GM23338 (cell line): ENCODE results near the gene CTBP2. TPM values are rescaled to one million over a fixed set of nuclear protein-coding genes. Genes with fewer than 3 reads are reported as not detected.

Experiments
- ATAC-seq: fragments of 200-7000 bp; cut with Tn5 transposase; 3 replicates; pipeline ENCODE4 v1.9.1; 2020
- DNase-seq: peaks from one replicate; pipeline ENCODE4 v3.0.0-alpha.2; 2015; ENCODE audit warnings: low spot score
- H2AFZ ChIP-seq: fragments of 200-600 bp; sonication (generic); 2 replicates; pipeline ENCODE4 v1.8.0; 2016; ENCODE audit warnings: antibody characterized with exemption, mild to moderate bottlenecking, moderate library complexity
- H3F3A ChIP-seq: fragments of 200-600 bp; sonication (generic); replicated peaks from 2 replicates; pipeline ENCODE4 v1.8.0; 2017; ENCODE audit warnings: antibody characterized with exemption, mixed run types, low read depth
- H3K27ac ChIP-seq: fragments of 200-600 bp; sonication (generic); 2 replicates; pipeline ENCODE4 v1.6.1; 2016; ENCODE audit warnings: low read depth
- H3K27me3 ChIP-seq: fragments of 200-600 bp; sonication (generic); 2 replicates; pipeline ENCODE4 v1.8.0; 2016; ENCODE audit warnings: mild to moderate bottlenecking, mixed run types, moderate library complexity; ENCODE audit not compliant: insufficient read depth
- H3K36me3 ChIP-seq: fragments of 200-600 bp; sonication (generic); 2 replicates; pipeline ENCODE4 v1.8.0; 2016; ENCODE audit warnings: mild to moderate bottlenecking; ENCODE audit not compliant: insufficient read depth
- H3K4me1 ChIP-seq: fragments of 200-600 bp; sonication (generic); 2 replicates; pipeline ENCODE4 v1.8.0; 2016; ENCODE audit warnings: mild to moderate bottlenecking, moderate library complexity; ENCODE audit not compliant: insufficient read depth
- H3K4me2 ChIP-seq: fragments of 200-600 bp; sonication (generic); 2 replicates; pipeline ENCODE4 v1.7.1; 2017; ENCODE audit warnings: mixed run types
- H3K4me3 ChIP-seq: fragments of 200-600 bp; sonication (generic); 2 replicates; pipeline ENCODE4 v1.6.1; 2016; ENCODE audit warnings: mixed run types
- H3K79me2 ChIP-seq: fragments of 200-600 bp; sonication (generic); replicated peaks from 2 replicates; pipeline ENCODE4 v1.8.0; 2017; ENCODE audit warnings: mild to moderate bottlenecking; ENCODE audit not compliant: insufficient read depth
- H3K9me2 ChIP-seq: fragments of 200-600 bp; sonication (generic); 2 replicates; pipeline ENCODE4 v1.8.0; 2017; ENCODE audit not compliant: insufficient read depth
- H4K20me1 ChIP-seq: fragments of 200-600 bp; sonication (generic); replicated peaks from 2 replicates; pipeline ENCODE4 v1.8.0; 2017; ENCODE audit warnings: mild to moderate bottlenecking; ENCODE audit not compliant: insufficient read depth
- H3K27ac Mint-ChIP-seq: 2 replicates; pipeline ENCODE4 v1.8.0; 2020; ENCODE audit warnings: inconsistent platforms, mild to moderate bottlenecking, moderate library complexity, mixed read lengths
- H3K27me3 Mint-ChIP-seq: 3 replicates; pipeline ENCODE4 v1.8.0; 2022; ENCODE audit warnings: low read depth, mild to moderate bottlenecking, moderate library complexity, mixed read lengths, inconsistent platforms; ENCODE audit not compliant: insufficient read depth, poor library complexity
- H3K36me3 Mint-ChIP-seq: 3 replicates; pipeline ENCODE4 v1.8.0; 2021; ENCODE audit warnings: low read depth, mild to moderate bottlenecking, inconsistent platforms, moderate library complexity, mixed read lengths
- H3K4me1 Mint-ChIP-seq: 3 replicates; pipeline ENCODE4 v1.8.0; 2020; ENCODE audit warnings: mild to moderate bottlenecking, inconsistent platforms, mixed read lengths
- H3K4me3 Mint-ChIP-seq: 3 replicates; pipeline ENCODE4 v1.8.0; 2021; ENCODE audit warnings: moderate library complexity, mild to moderate bottlenecking, inconsistent platforms, mixed read lengths
- H3K9me3 Mint-ChIP-seq: 3 replicates; pipeline ENCODE4 v1.8.0; 2020; ENCODE audit warnings: moderate library complexity, mild to moderate bottlenecking, inconsistent platforms, mixed read lengths
- CREB1 ChIP-seq: fragments of 250-450 bp; sonication (Bioruptor Pico); IDR thresholded peaks from 2 replicates; pipeline ENCODE4 v1.5.0; 2020; ENCODE audit warnings: low read depth, mild to moderate bottlenecking, moderate library complexity
- EZH2 ChIP-seq: fragments of 200-600 bp; sonication (generic); IDR thresholded peaks from one replicate; pipeline ENCODE4 v1.8.0; 2017; ENCODE audit warnings: antibody characterized with exemption, mild to moderate bottlenecking, low read depth; ENCODE audit not compliant: unreplicated experiment
- EZH2phosphoT487 ChIP-seq: fragments of 200-600 bp; sonication (generic); IDR thresholded peaks from one replicate; pipeline ENCODE4 v1.8.1; 2018; ENCODE audit warnings: antibody characterized with exemption; ENCODE audit not compliant: unreplicated experiment
- JUNB ChIP-seq: IDR thresholded peaks from one replicate; pipeline ENCODE4 v1.6.1; 2016; ENCODE audit warnings: antibody characterized with exemption; ENCODE audit not compliant: unreplicated experiment
- NANOG ChIP-seq: IDR thresholded peaks from 2 replicates; pipeline ENCODE4 v1.6.1; 2016; ENCODE audit warnings: antibody characterized with exemption, borderline replicate concordance
- POLR2AphosphoS5 ChIP-seq: IDR thresholded peaks from 2 replicates; pipeline ENCODE4 v1.6.1; 2016; ENCODE audit warnings: antibody characterized with exemption, low read depth
- STAT1 ChIP-seq: IDR thresholded peaks from one replicate; pipeline ENCODE4 v1.6.1; 2016; ENCODE audit warnings: antibody characterized with exemption; ENCODE audit not compliant: unreplicated experiment
- ZNF114 ChIP-seq: fragments of 250-450 bp; sonication (Bioruptor Pico); IDR thresholded peaks from 2 replicates; pipeline ENCODE4 v1.5.0; 2020; ENCODE audit warnings: mild to moderate bottlenecking, moderate library complexity
- ZNF331 ChIP-seq: fragments of 250-450 bp; sonication (Bioruptor Pico); IDR thresholded peaks from 2 replicates; pipeline ENCODE4 v1.5.0; 2020; ENCODE audit warnings: low read depth, mild to moderate bottlenecking, moderate library complexity
- polyA plus RNA-seq: library from polyadenylated mRNA; unstranded; fragments of >200 nt; fragmentation: Nextera tagmentation; extraction: Ambion mirVana; gene quantifications from 2 replicates; pipeline ENCODE4 v1.2.1, GENCODE V29; 2016
- total RNA-seq: library from RNA; depleted of rRNA; stranded (reverse); fragments of >200 nt; shearing (Covaris generic); gene quantifications from 2 replicates; pipeline ENCODE4 v1.2.3, GENCODE V29; 2014
- TF ChIP-seq, protein P1 (sequence below): IDR thresholded peaks from one replicate; pipeline ENCODE4 v1.6.1; 2018; ENCODE audit warnings: antibody characterized with exemption; ENCODE audit not compliant: unreplicated experiment
- TF ChIP-seq, protein P2 (sequence below): fragments of 250-450 bp; sonication (Bioruptor Pico); IDR thresholded peaks from 2 replicates; pipeline ENCODE4 v1.5.0; 2020; ENCODE audit warnings: mild to moderate bottlenecking, moderate library complexity

The CTBP2 gene
- total and polyA plus RNA-seq, 2 experiments from 2014 or later = 133 to 265 TPM

DNA sequence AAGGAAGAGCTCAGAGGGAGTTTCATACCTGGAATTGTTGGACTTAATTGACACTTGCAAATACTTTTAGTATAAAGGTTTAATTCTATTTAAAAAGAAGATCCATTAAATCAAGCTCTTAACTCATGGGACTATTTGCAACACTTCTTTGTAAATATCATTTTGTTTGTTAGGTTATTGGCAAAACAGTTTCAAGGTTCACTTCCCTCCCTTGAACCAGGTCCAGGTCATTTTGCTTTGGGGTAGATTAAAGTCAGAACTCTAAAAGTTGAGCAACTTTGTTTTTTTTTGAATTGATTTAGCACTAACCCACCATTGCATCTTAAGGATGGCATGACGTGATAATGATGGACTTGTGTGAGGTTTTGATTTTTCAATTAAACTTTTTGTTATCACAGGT lies 172.6 kb downstream of the CTBP2 start (continued):
- TF ChIP-seq, protein P1, sequence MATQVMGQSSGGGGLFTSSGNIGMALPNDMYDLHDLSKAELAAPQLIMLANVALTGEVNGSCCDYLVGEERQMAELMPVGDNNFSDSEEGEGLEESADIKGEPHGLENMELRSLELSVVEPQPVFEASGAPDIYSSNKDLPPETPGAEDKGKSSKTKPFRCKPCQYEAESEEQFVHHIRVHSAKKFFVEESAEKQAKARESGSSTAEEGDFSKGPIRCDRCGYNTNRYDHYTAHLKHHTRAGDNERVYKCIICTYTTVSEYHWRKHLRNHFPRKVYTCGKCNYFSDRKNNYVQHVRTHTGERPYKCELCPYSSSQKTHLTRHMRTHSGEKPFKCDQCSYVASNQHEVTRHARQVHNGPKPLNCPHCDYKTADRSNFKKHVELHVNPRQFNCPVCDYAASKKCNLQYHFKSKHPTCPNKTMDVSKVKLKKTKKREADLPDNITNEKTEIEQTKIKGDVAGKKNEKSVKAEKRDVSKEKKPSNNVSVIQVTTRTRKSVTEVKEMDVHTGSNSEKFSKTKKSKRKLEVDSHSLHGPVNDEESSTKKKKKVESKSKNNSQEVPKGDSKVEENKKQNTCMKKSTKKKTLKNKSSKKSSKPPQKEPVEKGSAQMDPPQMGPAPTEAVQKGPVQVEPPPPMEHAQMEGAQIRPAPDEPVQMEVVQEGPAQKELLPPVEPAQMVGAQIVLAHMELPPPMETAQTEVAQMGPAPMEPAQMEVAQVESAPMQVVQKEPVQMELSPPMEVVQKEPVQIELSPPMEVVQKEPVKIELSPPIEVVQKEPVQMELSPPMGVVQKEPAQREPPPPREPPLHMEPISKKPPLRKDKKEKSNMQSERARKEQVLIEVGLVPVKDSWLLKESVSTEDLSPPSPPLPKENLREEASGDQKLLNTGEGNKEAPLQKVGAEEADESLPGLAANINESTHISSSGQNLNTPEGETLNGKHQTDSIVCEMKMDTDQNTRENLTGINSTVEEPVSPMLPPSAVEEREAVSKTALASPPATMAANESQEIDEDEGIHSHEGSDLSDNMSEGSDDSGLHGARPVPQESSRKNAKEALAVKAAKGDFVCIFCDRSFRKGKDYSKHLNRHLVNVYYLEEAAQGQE = no peak
- TF ChIP-seq NANOG (no peak), POLR2AphosphoS5 (no peak), ZNF331 (CRISPR knock-in tag) (no peak), JUNB (no peak)
- TF ChIP-seq, protein P2, sequence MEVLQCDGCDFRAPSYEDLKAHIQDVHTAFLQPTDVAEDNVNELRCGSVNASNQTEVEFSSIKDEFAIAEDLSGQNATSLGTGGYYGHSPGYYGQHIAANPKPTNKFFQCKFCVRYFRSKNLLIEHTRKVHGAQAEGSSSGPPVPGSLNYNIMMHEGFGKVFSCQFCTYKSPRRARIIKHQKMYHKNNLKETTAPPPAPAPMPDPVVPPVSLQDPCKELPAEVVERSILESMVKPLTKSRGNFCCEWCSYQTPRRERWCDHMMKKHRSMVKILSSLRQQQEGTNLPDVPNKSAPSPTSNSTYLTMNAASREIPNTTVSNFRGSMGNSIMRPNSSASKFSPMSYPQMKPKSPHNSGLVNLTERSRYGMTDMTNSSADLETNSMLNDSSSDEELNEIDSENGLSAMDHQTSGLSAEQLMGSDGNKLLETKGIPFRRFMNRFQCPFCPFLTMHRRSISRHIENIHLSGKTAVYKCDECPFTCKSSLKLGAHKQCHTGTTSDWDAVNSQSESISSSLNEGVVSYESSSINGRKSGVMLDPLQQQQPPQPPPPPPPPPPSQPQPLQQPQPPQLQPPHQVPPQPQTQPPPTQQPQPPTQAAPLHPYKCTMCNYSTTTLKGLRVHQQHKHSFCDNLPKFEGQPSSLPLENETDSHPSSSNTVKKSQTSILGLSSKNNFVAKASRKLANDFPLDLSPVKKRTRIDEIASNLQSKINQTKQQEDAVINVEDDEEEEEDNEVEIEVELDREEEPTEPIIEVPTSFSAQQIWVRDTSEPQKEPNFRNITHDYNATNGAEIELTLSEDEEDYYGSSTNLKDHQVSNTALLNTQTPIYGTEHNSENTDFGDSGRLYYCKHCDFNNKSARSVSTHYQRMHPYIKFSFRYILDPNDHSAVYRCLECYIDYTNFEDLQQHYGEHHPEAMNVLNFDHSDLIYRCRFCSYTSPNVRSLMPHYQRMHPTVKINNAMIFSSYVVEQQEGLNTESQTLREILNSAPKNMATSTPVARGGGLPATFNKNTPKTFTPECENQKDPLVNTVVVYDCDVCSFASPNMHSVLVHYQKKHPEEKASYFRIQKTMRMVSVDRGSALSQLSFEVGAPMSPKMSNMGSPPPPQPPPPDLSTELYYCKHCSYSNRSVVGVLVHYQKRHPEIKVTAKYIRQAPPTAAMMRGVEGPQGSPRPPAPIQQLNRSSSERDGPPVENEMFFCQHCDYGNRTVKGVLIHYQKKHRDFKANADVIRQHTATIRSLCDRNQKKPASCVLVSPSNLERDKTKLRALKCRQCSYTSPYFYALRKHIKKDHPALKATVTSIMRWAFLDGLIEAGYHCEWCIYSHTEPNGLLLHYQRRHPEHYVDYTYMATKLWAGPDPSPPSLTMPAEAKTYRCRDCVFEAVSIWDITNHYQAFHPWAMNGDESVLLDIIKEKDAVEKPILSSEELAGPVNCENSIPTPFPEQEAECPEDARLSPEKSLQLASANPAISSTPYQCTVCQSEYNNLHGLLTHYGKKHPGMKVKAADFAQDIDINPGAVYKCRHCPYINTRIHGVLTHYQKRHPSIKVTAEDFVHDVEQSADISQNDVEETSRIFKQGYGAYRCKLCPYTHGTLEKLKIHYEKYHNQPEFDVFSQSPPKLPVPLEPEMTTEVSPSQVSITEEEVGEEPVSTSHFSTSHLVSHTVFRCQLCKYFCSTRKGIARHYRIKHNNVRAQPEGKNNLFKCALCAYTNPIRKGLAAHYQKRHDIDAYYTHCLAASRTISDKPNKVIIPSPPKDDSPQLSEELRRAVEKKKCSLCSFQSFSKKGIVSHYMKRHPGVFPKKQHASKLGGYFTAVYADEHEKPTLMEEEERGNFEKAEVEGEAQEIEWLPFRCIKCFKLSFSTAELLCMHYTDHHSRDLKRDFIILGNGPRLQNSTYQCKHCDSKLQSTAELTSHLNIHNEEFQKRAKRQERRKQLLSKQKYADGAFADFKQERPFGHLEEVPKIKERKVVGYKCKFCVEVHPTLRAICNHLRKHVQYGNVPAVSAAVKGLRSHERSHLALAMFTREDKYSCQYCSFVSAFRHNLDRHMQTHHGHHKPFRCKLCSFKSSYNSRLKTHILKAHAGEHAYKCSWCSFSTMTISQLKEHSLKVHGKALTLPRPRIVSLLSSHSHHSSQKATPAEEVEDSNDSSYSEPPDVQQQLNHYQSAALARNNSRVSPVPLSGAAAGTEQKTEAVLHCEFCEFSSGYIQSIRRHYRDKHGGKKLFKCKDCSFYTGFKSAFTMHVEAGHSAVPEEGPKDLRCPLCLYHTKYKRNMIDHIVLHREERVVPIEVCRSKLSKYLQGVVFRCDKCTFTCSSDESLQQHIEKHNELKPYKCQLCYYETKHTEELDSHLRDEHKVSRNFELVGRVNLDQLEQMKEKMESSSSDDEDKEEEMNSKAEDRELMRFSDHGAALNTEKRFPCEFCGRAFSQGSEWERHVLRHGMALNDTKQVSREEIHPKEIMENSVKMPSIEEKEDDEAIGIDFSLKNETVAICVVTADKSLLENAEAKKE (CRISPR knock-in tag) = no peak

- Histone ChIP-seq H3K79me2 (peaks cover 6% of the 10 kb centered on the region; the same call in 1 of the 2 replicates), H3K4me1 (no peaks in the 10 kb centered on the region), H2AFZ (no peak overlapping the region), H3K36me3 (peaks cover 25% of the 10 kb centered on the region; the same call in 1 of the 2 replicates), H3K27ac (no peak overlapping the region), H3K27me3 (no peaks in the 10 kb centered on the region), H4K20me1 (peaks cover 8% of the 10 kb centered on the region), H3F3A (peaks cover 14% of the 10 kb centered on the region), H3K9me2 (no peaks in the 10 kb centered on the region), H3K4me3 (no peak overlapping the region), H3K4me2 (no peak overlapping the region)
- H3K4me1 Mint-ChIP-seq = 0 out of 3 replicates have a peak, but pooled peaks cover 4% of the 10 kb centered on the region
- no peak for ATAC-seq
- H3K9me3 Mint-ChIP-seq = no peaks in the 10 kb centered on the region
- H3K4me3 Mint-ChIP-seq = no peak overlapping the region
- H3K36me3 Mint-ChIP-seq = peaks cover 69% of the 10 kb centered on the region
- no peak for DNase-seq
- no peak overlapping the region for H3K27ac Mint-ChIP-seq
- peaks cover 28% of the 10 kb centered on the region for H3K27me3 Mint-ChIP-seq
- TF ChIP-seq, protein P1 = no peak
- TF ChIP-seq EZH2 (no peak), ZNF331 (CRISPR knock-in tag) (no peak), STAT1 (no peak), ZNF114 (CRISPR knock-in tag) (no peak), JUNB (no peak), CREB1 (no peak), EZH2phosphoT487 (no peak), NANOG (no peak)
Measured at GRCh38 chr10:124985162-124985561, 175.2 kb downstream of the CTBP2 start.
